Fibroblast of skin of abdomen (primary cell): ENCODE measurements around the gene VAMP5.
"Not testable (repeated sequence)": the region's sequence is repeated elsewhere in the genome, so short reads cannot be mapped to it uniquely, and the experiment has no call there.

Source experiments
- DNase-seq: peaks from one replicate; pipeline ENCODE4 v3.0.0-alpha.2; 2013

VAMP5 gene

DNA sequence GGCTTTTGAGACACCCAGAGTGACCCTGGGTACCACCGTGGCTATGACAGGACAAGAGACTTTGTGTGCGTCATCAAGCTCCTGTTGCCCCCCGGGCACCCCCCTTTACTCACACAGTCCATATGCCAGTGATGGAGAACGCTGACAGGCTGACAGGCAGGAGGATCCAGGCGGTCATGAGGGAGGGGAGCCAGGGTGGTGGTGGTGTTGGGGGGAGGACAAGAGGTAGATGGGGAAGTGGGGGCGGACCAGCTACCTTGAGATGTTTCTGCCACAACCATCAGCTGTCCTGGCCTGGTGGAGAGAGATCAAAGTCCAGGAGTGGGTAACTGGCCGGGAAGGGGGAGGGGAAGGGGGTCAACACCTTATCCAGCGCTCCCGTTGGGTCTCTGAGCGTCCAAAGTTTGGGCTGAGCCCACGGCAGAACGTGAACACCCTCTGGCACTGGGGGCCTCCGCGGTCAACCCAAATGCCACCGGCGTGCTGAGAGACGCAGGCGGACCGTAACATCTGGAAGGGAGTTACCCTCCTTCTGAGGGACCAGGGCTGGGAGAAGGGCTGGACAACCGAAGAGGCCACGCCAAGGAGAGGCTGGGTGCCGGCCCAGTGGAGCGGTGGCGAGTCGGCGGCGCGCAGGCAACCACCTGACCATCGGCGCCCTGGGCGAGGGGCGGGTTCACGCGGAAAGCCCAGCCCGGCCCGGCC lies 17.7 kb downstream of the VAMP5 start:
- DNase-seq, result peak; percentile 18

GRCh38 chr2:85602476-85603234 lies 18.4 kb downstream of the VAMP5 start, which contains the start of gene TMEM150A:
TSS of gene TMEM150A (minus strand) at chr2:85602698. CDS start at chr2:85601948, 750 bp downstream.
- peak; percentile 91 for DNase-seq

DNA sequence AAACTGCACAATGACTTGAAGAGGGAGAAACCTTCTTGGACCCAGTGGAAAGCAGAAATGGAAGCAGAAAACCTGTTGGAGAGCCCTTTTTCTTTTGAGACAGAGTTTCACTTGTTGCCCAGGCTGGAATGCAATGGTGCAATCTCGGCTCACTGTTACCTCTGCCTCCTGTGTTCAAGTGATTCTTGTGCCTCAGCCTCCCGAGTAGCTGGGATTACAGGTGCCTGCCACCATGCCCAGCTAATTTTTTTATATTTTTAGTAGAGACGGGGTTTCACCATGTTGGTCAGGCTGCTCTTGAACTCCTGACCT lies 19.9 kb downstream of the VAMP5 start:
- DNase-seq, result not testable (repeated sequence)

- no peak for DNase-seq
Measured at GRCh38 chr2:85604568-85605339, 20.5 kb downstream of the VAMP5 start.

- DNase-seq, result peak; percentile 85
Measured at GRCh38 chr2:85605406-85606115, 21.3 kb downstream of the VAMP5 start.

DNA sequence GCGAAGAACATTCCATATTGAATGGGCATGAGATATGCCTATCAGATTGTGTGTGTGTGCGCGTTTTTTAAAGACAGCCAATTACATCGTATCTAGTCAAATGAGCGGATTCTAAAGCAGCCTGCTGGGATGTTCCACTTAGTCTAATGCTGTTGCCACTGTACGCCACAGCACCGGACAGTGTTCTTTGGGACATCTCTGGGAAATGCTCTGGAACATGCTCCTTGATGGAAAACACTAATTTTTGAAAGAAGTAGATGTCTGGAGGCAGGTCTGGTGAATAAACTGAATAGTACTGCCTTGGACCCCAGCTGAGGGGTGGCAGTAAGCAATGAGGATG lies 21.9 kb downstream of the VAMP5 start:
- no peak for DNase-seq

- no peak for DNase-seq
Measured at GRCh38 chr2:85607268-85608215, 23.3 kb downstream of the VAMP5 start.

DNA sequence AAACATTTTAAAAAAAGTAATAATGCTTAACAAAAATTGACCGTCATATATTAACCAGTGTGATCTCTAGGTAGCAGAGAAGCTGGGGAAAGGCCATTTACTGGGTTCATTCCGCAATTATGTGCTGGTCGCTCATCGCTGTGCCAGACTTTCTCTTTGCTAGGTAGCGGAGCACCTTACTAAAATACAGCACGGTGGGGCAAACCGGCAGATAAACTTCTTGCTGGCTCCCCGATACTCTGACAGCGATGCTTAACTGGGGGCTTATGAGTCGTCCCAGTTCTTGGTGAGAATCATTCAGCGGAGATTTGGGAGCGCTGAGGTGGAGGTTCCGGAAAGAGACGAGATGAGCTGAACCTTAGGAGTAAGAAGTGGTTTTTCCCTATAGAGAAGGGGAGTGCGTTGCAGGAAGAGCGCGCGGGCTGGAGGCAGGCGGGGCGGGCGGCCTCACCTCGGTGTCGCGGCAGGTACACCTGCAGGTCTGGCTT lies 27.0 kb downstream of the VAMP5 start:
- DNase-seq, result no peak

- peak; percentile 87 for DNase-seq
Measured at GRCh38 chr2:85611705-85612587, 27.7 kb downstream of the VAMP5 start, which contains the start of gene C2orf68. TSS of gene C2orf68 (minus strand) at chr2:85612066. CDS start at chr2:85611984, 82 bp downstream.

DNA sequence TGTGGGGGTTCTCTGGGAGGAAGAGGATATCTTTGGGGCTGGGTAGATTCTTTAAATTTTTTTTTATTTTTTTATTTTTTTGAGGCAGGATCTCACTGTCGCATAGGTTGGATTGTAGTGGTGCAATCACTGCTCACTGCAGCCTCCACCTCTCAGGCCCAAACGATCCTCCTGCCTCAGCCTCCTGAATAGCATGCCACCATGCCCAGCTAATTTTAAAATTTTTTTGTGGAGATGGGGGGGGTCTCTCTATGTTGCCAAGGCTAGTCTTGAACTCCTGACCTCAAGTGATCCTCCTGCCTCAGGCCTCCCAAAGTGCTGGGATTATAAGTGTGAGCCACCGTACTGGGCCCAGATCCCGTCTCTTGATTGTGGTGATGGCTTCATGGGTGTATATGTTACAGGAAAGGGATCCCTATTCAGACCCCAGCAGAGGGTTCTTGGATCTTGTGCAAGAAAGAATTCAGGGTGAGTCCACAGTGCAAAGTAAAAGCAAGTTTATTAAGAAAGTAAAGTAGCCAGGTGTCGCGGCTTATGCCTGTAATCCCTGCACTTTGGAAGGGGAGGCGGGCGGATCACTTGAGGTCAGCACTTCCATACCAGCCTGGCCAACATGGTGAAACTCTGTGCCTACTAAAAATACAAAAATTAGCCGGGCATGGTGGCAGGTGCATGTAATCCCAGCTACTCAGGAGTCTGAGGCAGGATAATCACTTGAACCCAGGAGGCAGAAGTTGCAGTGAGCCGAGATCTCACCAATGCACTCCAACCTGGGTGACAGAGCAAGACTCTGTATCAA lies 29.7 kb downstream of the VAMP5 start:
- no peak for DNase-seq

GRCh38 chr2:85614757-85615156 lies 30.5 kb downstream of the VAMP5 start:
- not testable (repeated sequence) for DNase-seq

GRCh38 chr2:85615413-85615728 lies 31.1 kb downstream of the VAMP5 start:
- no peak for DNase-seq

DNA sequence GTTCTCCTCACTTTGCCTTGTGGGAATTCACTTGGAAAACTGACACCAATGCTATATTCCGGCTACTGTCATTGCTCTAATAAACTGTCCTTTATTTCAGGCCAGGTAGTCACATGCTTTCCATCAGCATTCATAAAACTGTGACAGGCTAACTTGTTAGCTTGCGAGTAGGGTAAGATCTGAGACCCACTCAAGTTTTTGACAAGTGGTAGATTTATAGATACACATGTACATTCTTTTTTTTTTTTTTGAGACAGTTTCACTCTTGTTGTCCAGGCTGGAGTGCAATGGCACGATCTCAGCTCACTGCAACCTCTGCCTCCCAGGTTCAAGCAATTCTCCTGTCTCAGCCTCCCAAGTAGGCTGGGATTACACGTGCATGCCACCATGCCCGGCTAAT lies 33.5 kb downstream of the VAMP5 start:
- not testable (repeated sequence) for DNase-seq

DNA sequence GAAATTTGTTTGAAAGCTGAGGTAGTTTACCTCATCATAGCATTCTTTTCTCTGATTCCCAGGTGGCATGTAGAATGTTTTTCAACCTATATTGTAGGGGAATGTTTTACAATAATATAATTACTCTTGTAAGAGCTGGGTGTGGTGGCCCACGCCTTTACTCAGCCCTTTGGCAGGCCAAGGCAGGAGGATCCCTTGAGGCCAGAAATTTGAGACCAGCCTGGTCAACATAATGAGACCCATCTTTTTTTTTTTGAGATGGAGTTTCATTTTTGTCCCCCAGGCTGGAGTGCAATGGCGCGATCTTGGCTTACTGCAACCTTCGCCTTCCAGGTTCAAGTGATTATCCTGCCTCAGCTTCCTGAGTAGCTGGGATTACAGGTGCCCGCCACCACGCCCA lies 35.4 kb downstream of the VAMP5 start:
- DNase-seq, result no peak

GRCh38 chr2:85621338-85621737 lies 37.1 kb downstream of the VAMP5 start:
- no peak for DNase-seq

GRCh38 chr2:85623991-85624390 lies 39.8 kb downstream of the VAMP5 start:
- no peak for DNase-seq

GRCh38 chr2:85628658-85629057 lies 44.4 kb downstream of the VAMP5 start:
- no peak for DNase-seq

DNA sequence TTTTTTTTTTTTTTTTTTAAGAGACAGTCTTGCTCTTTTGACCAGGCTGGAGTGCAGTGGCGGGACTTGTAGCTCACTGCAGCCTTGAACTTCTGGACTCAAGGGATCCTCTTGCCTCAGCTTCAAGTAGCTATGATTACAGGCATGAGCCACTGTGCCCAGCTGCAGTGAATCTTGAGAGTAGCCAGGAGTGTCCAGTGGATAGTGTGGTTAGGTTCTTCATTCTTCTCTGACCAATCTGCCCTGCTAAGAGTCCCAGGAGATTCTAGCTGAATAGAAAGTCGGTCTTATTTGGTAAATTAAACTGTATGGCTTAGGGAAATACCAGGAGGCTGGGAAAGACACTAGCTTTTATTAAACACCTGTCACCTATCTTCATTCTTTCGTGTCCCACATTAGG lies 47.1 kb downstream of the VAMP5 start:
- DNase-seq, result no peak

- no peak for DNase-seq
Measured at GRCh38 chr2:85635011-85635410, 50.8 kb downstream of the VAMP5 start.

GRCh38 chr2:85635636-85636035 lies 51.4 kb downstream of the VAMP5 start:
- no peak for DNase-seq
